Stimulated activated naive CD4-positive, alpha-beta T cell treated with Interleukin-2 at 50 U/mL for 16 hours (primary cell): ENCODE measurements around the gene C12orf57.

Experiments
- DNase-seq: peaks from one replicate; lab custom pipeline; 2025; lab: John Stamatoyannopoulos, UW

Gene C12orf57

GRCh38 chr12:6937481-6938352 is 6.1 kb upstream of the C12orf57 start:
- DNase-seq: peak; percentile 90

GRCh38 chr12:6938353-6939190 is 5.2 kb upstream of the C12orf57 start:
- DNase-seq: no peak

- no peak for DNase-seq
Measured at GRCh38 chr12:6939191-6939540, 4.7 kb upstream of the C12orf57 start.

GRCh38 chr12:6941267-6941666 is 2.6 kb upstream of the C12orf57 start:
- no peak for DNase-seq

- no peak for DNase-seq
Measured at GRCh38 chr12:6941782-6942181, 2.0 kb upstream of the C12orf57 start.

GRCh38 chr12:6942331-6942665 is 1.5 kb upstream of the C12orf57 start:
- no peak for DNase-seq

- DNase-seq: peak; percentile 75
Measured at GRCh38 chr12:6943389-6943721, 467 bp upstream of the C12orf57 start.

- DNase-seq: peak; percentile 85
Measured at GRCh38 chr12:6944381-6945186, 762 bp downstream of the C12orf57 start.

GRCh38 chr12:6945613-6946012 is 1.8 kb downstream of the C12orf57 start:
- DNase-seq: no peak

- peak; percentile 51 for DNase-seq
Measured at GRCh38 chr12:6946033-6946919, 2.5 kb downstream of the C12orf57 start.

- DNase-seq: no peak
Measured at GRCh38 chr12:6946920-6947374, 3.1 kb downstream of the C12orf57 start.

- no peak for DNase-seq
Measured at GRCh38 chr12:6947615-6948014, 3.8 kb downstream of the C12orf57 start.

GRCh38 chr12:6948873-6949594 is 5.2 kb downstream of the C12orf57 start:
- DNase-seq: peak; percentile 24

- peak; percentile 36 for DNase-seq
Measured at GRCh38 chr12:6950401-6950801, 6.6 kb downstream of the C12orf57 start.

- DNase-seq: peak; percentile 57
Measured at GRCh38 chr12:6950811-6951540, 7.2 kb downstream of the C12orf57 start, which contains the start of gene PTPN6. PTPN6 (plus strand) TSS chr12:6951356; CDS start chr12:6951513, 157 bp downstream.

GRCh38 chr12:6951551-6952120 is 7.8 kb downstream of the C12orf57 start:
- no peak for DNase-seq

GRCh38 chr12:6952121-6952862 is 8.5 kb downstream of the C12orf57 start:
- no peak for DNase-seq

- DNase-seq: no peak
Measured at GRCh38 chr12:6952863-6953441, 9.1 kb downstream of the C12orf57 start.
